Lower leg skin (tissue), 3 donors: ENCODE measurements around the gene CASK.
"Not testable (repeated sequence)": the region's sequence is repeated elsewhere in the genome, so short reads cannot be mapped to it uniquely, and the experiment has no call there.

Source experiments
- CTCF ChIP-seq, 3 donors: fragments of 450-650 bp; IDR thresholded peaks; one replicate each; pipeline ENCODE4 v1.5.1; 2016; ENCODE audit warnings: antibody characterized with exemption in 3 of 3, mild to moderate bottlenecking in 3 of 3, moderate library complexity in 2 of 3
- POLR2A ChIP-seq, 2 donors: fragments of 450-650 bp; IDR thresholded peaks; one replicate each; pipeline ENCODE4 v1.6.1; 2016 to 2017; ENCODE audit warnings: antibody characterized with exemption in 2 of 2, mild to moderate bottlenecking in 1 of 2, moderate library complexity in 1 of 2

DNA sequence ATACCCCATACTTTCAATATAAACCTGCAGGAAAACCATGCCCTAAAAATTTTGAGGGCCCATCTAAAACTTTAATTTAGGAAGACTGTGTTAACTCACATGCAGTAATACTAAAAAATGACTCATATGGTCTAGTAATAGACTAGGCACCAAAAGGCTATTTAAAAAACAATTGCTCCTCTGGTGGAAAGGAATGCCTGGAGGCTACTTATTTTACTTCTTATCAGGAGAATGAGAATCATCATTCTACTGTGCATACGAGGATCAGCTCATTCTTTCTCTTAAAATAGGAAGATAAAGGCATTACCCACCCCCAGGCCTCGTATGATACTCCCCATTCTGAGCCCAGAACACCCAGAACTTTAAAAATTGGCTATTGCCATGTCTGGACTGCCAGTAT, 277.2 kb downstream of the CASK start:
- TF ChIP-seq CTCF, POLR2A (IDR thresholded peaks at IDR 0.05): not testable (repeated sequence)
